Fibroblast of lung (primary cell): ENCODE measurements around the gene ZNF516.

Source experiments
- CTCF ChIP-seq, 2 donors: IDR thresholded peaks in 1 of 2; conservative IDR thresholded peaks in 1 of 2; 1 replicate in 1 of 2; 2 replicates in 1 of 2; pipeline ENCODE4 v1.5.1; 2011 to 2012; ENCODE audit warnings: low read length in 2 of 2, control low read depth in 1 of 2, inconsistent platforms in 1 of 2, low read depth in 1 of 2, mild to moderate bottlenecking in 1 of 2
- EZH2 ChIP-seq: IDR thresholded peaks from 2 replicates; pipeline ENCODE4 v1.5.1; 2012; ENCODE audit warnings: low read length, control low read depth, mild to moderate bottlenecking; ENCODE audit errors: missing control alignments

- no peak for TF ChIP-seq CTCF (conservative IDR thresholded peaks at IDR 0.05 in 1 of 2, IDR thresholded peaks at IDR 0.05 in 1 of 2; ENCODE audit: low read depth in 1 of 2, low read length in 2 of 2)
- no peak for TF ChIP-seq EZH2
Observed at GRCh38 chr18:76435316-76435989, 59.6 kb downstream of the ZNF516 start.
